Fibroblast of the aortic adventitia (primary cell): ENCODE data around the gene ASMTL. TPM values are rescaled to one million over a fixed set of nuclear protein-coding genes. Genes with fewer than 3 reads are reported as not detected.

ENCODE experiments used
- DNase-seq: peaks from one replicate; pipeline ENCODE4 v3.0.0-alpha.2; 2010; ENCODE audit warnings: low read depth
- H3K4me3 ChIP-seq: 2 replicates; pipeline ENCODE4 v1.5.1; 2011; ENCODE audit warnings: low read depth, mild to moderate bottlenecking, control low read depth, low read length, moderate library complexity
- CTCF ChIP-seq: IDR thresholded peaks from 2 replicates; pipeline ENCODE4 v1.5.1; 2011; ENCODE audit warnings: mild to moderate bottlenecking, low read length, control low read depth, inconsistent platforms; ENCODE audit not compliant: insufficient read depth
- total RNA-seq: library from RNA; depleted of rRNA; stranded (reverse); fragments of >200 nt; gene quantifications from 2 replicates; pipeline ENCODE4 v1.2.3, GENCODE V29; 2012; ENCODE audit warnings: low replicate concordance

ASMTL gene
- total RNA-seq, 1 donor: 17.6 TPM

GRCh38 chrX:1472975-1473374 lies 20.3 kb upstream of the ASMTL start:
- no peak overlapping the region for H3K4me3 ChIP-seq
- DNase-seq: no peak
- no peak for TF ChIP-seq CTCF

- DNase-seq: peak; percentile 8
- TF ChIP-seq CTCF: no peak
- no peak overlapping the region for H3K4me3 ChIP-seq
These were observed 15.6 kb upstream of the ASMTL start for GRCh38 chrX:1468250-1468772.

- H3K4me3 ChIP-seq: no peak overlapping the region
- no peak for TF ChIP-seq CTCF
- DNase-seq: no peak
These were observed 14.4 kb upstream of the ASMTL start for GRCh38 chrX:1466971-1467561.

- no peak overlapping the region for H3K4me3 ChIP-seq
- DNase-seq: no peak
- no peak for TF ChIP-seq CTCF
These were observed 13.5 kb upstream of the ASMTL start for GRCh38 chrX:1466232-1466661.

GRCh38 chrX:1465286-1466231 lies 12.8 kb upstream of the ASMTL start:
- DNase-seq: no peak
- H3K4me3 ChIP-seq: no peak overlapping the region
- TF ChIP-seq CTCF: no peak

- no peak overlapping the region for H3K4me3 ChIP-seq
- no peak for TF ChIP-seq CTCF
- no peak for DNase-seq
These were observed 12.2 kb upstream of the ASMTL start for GRCh38 chrX:1464971-1465285.
